Subcutaneous abdominal adipose tissue (tissue), 5 donors: ENCODE data around the gene FUS.

ENCODE experiments used
- H3K27ac ChIP-seq: one replicate; pipeline ENCODE4 v1.7.0; 2013; ENCODE audit warnings: low read depth, mild to moderate bottlenecking, inconsistent platforms, low read length, moderate library complexity
- H3K27me3 ChIP-seq, 5 donors: one replicate each; pipeline ENCODE4 v1.7.0; 2013; ENCODE audit warnings: low read length in 5 of 5, inconsistent platforms in 1 of 5; ENCODE audit not compliant: control insufficient read depth in 5 of 5, insufficient read depth in 4 of 5
- H3K36me3 ChIP-seq, 5 donors: one replicate each; pipeline ENCODE4 v1.7.0; 2013; ENCODE audit warnings: low read length in 5 of 5; ENCODE audit not compliant: control insufficient read depth in 5 of 5, insufficient read depth in 5 of 5
- H3K4me1 ChIP-seq, 5 donors: one replicate each; pipeline ENCODE4 v1.7.0; 2013; ENCODE audit warnings: low read length in 5 of 5, mild to moderate bottlenecking in 3 of 5, moderate library complexity in 1 of 5; ENCODE audit not compliant: control insufficient read depth in 5 of 5, insufficient read depth in 5 of 5
- H3K4me3 ChIP-seq, 5 donors: one replicate each; pipeline ENCODE4 v1.7.0; 2013; ENCODE audit warnings: low read length in 5 of 5, low read depth in 1 of 5
- H3K9ac ChIP-seq, 5 donors: one replicate each; pipeline ENCODE4 v1.7.0; 2013; ENCODE audit warnings: low read length in 5 of 5, mild to moderate bottlenecking in 4 of 5, moderate library complexity in 3 of 5
- H3K9me3 ChIP-seq, 5 donors: one replicate each; pipeline ENCODE4 v1.7.0; 2013; ENCODE audit warnings: low read length in 5 of 5; ENCODE audit not compliant: control insufficient read depth in 5 of 5
- donor health status: healthy.
- donor health status: healthy.
- donor health status: healthy.
- donor health status: healthy.
- donor health status: healthy.

FUS gene

DNA sequence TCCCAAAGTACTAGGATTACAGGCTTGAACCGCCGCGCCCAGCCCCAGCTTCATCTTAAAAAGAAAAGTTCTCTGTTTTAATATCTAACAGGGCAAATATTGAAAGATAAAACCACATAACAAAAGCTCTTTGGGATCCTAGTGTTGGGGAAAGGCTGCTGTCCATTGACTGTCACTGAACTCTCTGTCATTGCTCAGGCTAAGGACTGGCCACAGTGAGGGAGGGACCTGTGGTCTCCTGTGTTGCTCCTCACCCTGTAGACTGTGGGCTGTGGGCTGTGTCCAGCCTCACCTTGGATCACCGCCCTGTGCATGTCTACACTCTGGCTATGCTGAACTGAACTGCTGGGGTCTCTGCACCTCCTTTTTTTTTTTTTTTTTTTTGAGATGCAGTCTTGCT is 48.3 kb downstream of the FUS start:
- H3K9me3 ChIP-seq = no peaks in the 10 kb centered on the region
- no peaks in the 10 kb centered on the region for H3K27me3 ChIP-seq
- H3K36me3 ChIP-seq = no peaks in the 10 kb centered on the region
- no peak overlapping the region for H3K9ac ChIP-seq
- H3K4me3 ChIP-seq = no peak overlapping the region
- peaks cover 0 to 9% (median 0%) of the 10 kb centered on the region in 5 donors for H3K4me1 ChIP-seq
- H3K27ac ChIP-seq = no peak overlapping the region

DNA sequence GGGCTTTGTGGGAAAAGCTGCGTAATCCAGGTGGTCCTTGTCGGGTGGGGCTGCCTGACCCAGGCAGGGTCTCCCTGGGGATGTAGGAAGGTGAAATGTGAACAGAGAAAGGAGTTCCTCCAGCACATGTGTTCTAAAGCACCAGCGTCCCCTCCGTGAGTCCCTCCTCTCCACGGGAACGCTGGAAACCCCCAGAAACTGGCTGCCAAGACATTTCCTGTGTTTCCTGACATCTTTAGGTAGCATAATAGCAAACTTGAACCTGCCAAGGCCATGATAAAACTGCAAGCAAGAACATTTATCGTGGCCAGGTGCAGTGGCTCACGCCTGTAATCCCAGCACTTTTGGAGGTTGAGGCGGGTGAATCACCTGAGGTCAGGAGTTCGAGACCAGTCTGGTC is 49.6 kb downstream of the FUS start:
- H3K36me3 ChIP-seq = no peaks in the 10 kb centered on the region
- H3K27ac ChIP-seq = no peak overlapping the region
- no peak overlapping the region for H3K4me3 ChIP-seq
- no peaks in the 10 kb centered on the region for H3K27me3 ChIP-seq
- peaks cover 0 to 1% (median 0%) of the 10 kb centered on the region in 5 donors for H3K9me3 ChIP-seq
- peaks cover 0 to 9% (median 0%) of the 10 kb centered on the region in 5 donors for H3K4me1 ChIP-seq
- H3K9ac ChIP-seq = no peak overlapping the region

DNA sequence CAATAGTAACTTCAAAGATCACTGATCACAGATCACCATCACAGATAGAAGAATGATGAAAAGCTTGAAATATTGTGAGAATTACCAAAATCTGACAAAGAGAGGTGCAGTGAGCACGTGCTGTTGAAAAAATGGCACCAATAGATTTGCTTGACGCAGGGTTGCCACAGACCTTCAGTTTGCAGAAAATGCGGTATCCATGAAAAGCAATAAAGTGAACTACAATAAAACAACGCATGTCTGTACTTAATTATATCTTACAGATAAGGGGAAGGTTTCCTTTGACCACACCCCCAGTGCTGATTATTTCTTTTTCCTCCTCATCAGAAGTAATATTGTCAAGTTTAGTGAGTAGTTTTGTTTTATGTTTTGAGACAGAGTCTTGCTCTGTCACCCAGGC is 58.1 kb downstream of the FUS start:
- Histone ChIP-seq H3K36me3 (no peaks in the 10 kb centered on the region), H3K9ac (no peak overlapping the region)

More for the DNA sequence above, 58.1 kb downstream of the FUS start:
- no peaks in the 10 kb centered on the region for H3K4me1 ChIP-seq
- no peak overlapping the region for H3K4me3 ChIP-seq
- peaks cover 0 to 5% (median 3%) of the 10 kb centered on the region in 5 donors for H3K9me3 ChIP-seq
- H3K27ac ChIP-seq = no peak overlapping the region
- peaks cover 0 to 4% (median 0%) of the 10 kb centered on the region in 5 donors for H3K27me3 ChIP-seq
